GM10248 (cell line): ENCODE results near the gene KCNA3.

Experiments used
- CTCF ChIA-PET: fragments of 300-600 bp; sonication (Branson Sonifier 250); formaldehyde crosslinking; extraction: SDS; loops from one replicate; lab custom pipeline; 2021; ENCODE audit warnings: antibody characterized with exemption; lab: Yijun Ruan, JAX
- POLR2A ChIA-PET: fragments of 350-650 bp; sonication (Branson Sonifier 250); formaldehyde crosslinking; extraction: SDS; loops from one replicate; lab custom pipeline; 2020; ENCODE audit warnings: antibody characterized with exemption; lab: Yijun Ruan, JAX
- DNase-seq: peaks from one replicate; pipeline ENCODE4 v3.0.0; 2012; ENCODE audit errors: extremely low spot score
- CTCF ChIP-seq: IDR thresholded peaks from 2 replicates; pipeline ENCODE4 v1.5.1; 2012; ENCODE audit warnings: mild to moderate bottlenecking, low read depth; ENCODE audit errors: extremely low read depth, missing control alignments, control extremely low read depth

The KCNA3 gene

GRCh38 chr1:110648417-110648816 lies 26.3 kb downstream of the KCNA3 start:
- ChIA-PET POLR2A (no interaction called here), CTCF (interaction anchor here (0.8 to 5.6 kb wide), 7 partner anchors 10 to 136 kb away, joined by 3 to 31 read pairs (median 23); no protein-coding TSS in a partner anchor)
- no peak for DNase-seq
- TF ChIP-seq CTCF: no peak

GRCh38 chr1:110647254-110647891 lies 27.4 kb downstream of the KCNA3 start:
- POLR2A ChIA-PET: no interaction called here
- CTCF ChIA-PET: interaction anchor here (0.7 to 5.6 kb wide), 10 partner anchors 9 to 135 kb away, joined by 3 to 31 read pairs (median 12); no protein-coding TSS in a partner anchor
- DNase-seq: no peak
- TF ChIP-seq CTCF: no peak

- ChIA-PET CTCF (interaction anchor here (0.7 to 5.6 kb wide), 9 partner anchors 8 to 137 kb away, joined by 3 to 31 read pairs (median 14); no protein-coding TSS in a partner anchor), POLR2A (no interaction called here)
- no peak for TF ChIP-seq CTCF
- DNase-seq: no peak
Observed at GRCh38 chr1:110645821-110646735, 28.7 kb downstream of the KCNA3 start.

GRCh38 chr1:110645211-110645610 lies 29.5 kb downstream of the KCNA3 start:
- DNase-seq: no peak
- ChIA-PET CTCF (interaction anchor here (0.6 to 5.6 kb wide), 8 partner anchors 10 to 136 kb away, joined by 3 to 31 read pairs (median 9); no protein-coding TSS in a partner anchor), POLR2A (no interaction called here)
- TF ChIP-seq CTCF: no peak

- ChIA-PET POLR2A (no interaction called here), CTCF (interaction anchor here (1.1 to 5.5 kb wide), 5 partner anchors 9 to 137 kb away, joined by 4 to 31 read pairs (median 14); no protein-coding TSS in a partner anchor)
- TF ChIP-seq CTCF: no peak
- no peak for DNase-seq
Observed at GRCh38 chr1:110643879-110644472, 30.8 kb downstream of the KCNA3 start.
